GM12892 (cell line): Measurements from ENCODE around the gene GK.
"Not testable (repeated sequence)": the region's sequence is repeated elsewhere in the genome, so short reads cannot be mapped to it uniquely, and the experiment has no call there.

ENCODE experiments used
- POLR2AphosphoS5 ChIP-seq: IDR thresholded peaks from 2 replicates; pipeline ENCODE4 v1.6.1; 2011; ENCODE audit warnings: low read depth, low read length, control low read depth
- TAF1 ChIP-seq: IDR thresholded peaks from 2 replicates; pipeline ENCODE4 v1.6.1; 2011; ENCODE audit warnings: low read depth, mild to moderate bottlenecking, control low read depth, low read length, borderline replicate concordance

GRCh38 chrX:30634070-30634469 is 19.2 kb upstream of the GK start:
- not testable (repeated sequence) for TF ChIP-seq POLR2AphosphoS5, TAF1
